ENCODE results near the gene ACTRT2.

The ACTRT2 gene

DNA sequence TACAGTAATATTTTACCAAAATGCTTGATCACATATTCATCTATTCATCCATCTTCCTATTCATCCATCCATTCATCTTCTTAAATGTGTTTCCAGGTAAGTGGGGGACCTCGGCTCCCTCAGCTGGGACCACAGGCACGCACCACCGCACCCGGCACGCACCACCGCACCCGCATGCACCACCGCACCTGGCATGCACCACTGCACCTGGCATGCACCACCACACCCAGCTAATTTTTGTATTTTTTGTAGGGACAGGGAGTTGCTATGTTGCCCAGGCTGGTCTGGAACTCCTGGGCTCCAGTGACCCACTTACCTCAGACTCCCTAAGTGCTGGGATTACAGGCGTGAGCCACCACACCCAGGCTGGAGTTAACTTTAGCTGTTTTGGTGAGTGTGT, 21.2 kb downstream of the ACTRT2 start:
- TF ChIP-seq ZFX (IDR thresholded peaks at IDR 0.05), result no peak
- TF ChIP-seq, protein P1, sequence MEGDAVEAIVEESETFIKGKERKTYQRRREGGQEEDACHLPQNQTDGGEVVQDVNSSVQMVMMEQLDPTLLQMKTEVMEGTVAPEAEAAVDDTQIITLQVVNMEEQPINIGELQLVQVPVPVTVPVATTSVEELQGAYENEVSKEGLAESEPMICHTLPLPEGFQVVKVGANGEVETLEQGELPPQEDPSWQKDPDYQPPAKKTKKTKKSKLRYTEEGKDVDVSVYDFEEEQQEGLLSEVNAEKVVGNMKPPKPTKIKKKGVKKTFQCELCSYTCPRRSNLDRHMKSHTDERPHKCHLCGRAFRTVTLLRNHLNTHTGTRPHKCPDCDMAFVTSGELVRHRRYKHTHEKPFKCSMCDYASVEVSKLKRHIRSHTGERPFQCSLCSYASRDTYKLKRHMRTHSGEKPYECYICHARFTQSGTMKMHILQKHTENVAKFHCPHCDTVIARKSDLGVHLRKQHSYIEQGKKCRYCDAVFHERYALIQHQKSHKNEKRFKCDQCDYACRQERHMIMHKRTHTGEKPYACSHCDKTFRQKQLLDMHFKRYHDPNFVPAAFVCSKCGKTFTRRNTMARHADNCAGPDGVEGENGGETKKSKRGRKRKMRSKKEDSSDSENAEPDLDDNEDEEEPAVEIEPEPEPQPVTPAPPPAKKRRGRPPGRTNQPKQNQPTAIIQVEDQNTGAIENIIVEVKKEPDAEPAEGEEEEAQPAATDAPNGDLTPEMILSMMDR (conservative IDR thresholded peaks at IDR 0.05), result no peak
- H3K27ac ChIP-seq, result no peak overlapping the region

DNA sequence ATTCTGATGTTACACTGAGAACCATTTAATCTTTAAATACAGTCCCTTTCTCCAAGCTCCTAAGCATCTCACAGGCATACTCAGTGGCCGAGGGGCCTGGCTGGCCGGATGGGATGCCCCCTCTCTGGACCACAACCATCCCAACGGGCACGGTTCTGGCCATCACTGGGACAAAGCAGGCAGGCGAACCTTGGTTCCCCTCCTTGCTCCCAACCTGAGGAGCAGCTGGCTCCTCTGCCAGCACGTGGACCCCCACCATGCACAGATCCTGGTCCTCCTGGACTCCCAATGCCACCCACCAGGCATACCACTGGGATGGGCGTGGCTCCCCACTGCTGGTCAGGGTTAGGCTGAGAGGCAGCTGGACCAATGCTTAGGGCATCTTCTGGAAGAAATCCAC, 27.9 kb downstream of the ACTRT2 start:
- TF ChIP-seq ZFX (IDR thresholded peaks at IDR 0.05), result no peak
- TF ChIP-seq, protein P1 (conservative IDR thresholded peaks at IDR 0.05), result no peak
- H3K27ac ChIP-seq, result no peak overlapping the region

DNA sequence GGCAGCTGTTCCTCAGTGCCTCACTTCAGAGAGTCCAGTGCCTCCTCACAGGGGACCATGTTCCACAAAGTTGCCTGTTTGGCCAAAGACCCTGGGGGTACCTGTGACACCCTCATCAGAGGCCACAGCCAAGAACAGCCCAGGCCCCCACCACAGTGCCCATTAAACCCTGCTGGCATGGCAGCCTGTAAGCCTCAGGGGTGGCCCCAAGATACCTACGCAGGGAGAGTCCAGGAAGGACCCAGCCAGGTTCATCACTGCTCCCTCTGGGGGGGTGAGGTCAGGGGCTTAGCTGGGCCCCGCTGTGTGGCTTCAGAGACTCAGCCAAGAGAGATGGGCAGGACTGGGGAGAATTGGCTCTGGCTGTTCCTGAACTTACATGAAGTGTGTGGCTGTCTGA, 28.6 kb downstream of the ACTRT2 start:
- TF ChIP-seq, protein P1 (conservative IDR thresholded peaks at IDR 0.05), result no peak
- TF ChIP-seq ZFX (IDR thresholded peaks at IDR 0.05), result no peak
- H3K27ac ChIP-seq, result no peak overlapping the region

DNA sequence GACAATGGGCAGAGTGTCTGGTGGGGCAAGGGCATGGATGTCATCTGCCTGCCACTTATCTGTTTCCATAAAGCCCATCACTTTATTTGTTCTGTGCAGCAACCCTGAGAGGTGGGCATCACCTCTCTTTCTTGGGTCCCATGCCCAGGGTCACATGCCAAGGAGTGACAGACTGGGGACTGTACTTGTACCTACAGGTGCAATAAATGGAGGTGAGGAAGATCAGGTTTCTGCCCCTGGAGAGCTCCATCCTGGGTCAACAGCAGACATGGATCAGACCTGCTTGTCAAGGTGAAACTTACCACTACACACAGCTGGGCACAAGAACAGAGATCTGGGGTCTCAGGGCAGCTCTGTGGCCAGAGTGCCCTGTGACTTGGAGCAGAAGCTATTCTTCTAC, 29.3 kb downstream of the ACTRT2 start:
- no peak for TF ChIP-seq ZFX (IDR thresholded peaks at IDR 0.05)
- TF ChIP-seq, protein P1 (conservative IDR thresholded peaks at IDR 0.05), result no peak

DNA sequence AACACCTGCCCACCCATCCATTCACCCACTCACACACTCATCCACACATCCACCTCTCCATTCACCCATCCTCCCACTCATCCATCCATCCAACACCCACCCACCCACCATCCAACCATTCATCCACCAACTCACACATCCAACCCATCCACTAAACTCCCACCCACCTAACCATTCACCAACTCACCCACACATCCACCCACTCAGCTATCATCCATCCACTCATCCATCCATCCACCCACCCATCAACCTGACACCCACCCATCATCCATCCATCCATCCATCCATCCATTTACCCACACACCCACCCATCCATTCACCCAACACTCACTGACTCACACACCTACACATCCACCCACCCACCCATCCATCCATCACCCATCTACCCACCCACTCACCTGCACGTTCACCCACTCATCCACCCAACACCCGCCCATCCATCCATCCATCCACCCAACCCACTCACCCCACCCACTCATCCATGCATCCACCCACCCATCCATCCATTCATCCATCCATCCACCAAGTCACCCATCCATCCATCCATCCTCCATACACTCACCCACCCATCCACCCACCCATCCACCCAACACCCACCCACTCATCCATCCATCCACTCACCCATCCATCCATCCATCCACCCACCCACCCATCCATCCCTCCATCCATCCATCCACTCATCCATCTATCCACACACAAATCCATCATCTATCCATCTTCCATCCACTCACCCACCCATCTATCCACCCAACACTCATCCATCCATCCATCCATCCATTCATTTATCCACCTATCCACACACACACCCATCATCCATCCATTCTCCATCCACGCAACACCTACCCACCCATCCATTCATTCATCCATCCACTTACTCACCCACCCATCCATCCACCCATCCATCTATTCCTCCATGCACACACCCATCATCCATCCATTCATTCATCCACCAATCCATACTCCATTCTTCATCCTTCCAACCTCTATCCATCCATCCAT, 30.3 kb downstream of the ACTRT2 start:
- TF ChIP-seq, protein P1 (conservative IDR thresholded peaks at IDR 0.05), result no peak
- TF ChIP-seq ZFX (IDR thresholded peaks at IDR 0.05), result no peak

More for the DNA sequence above, 29.3 kb downstream of the ACTRT2 start:
- H3K27ac ChIP-seq, result no peak overlapping the region

DNA sequence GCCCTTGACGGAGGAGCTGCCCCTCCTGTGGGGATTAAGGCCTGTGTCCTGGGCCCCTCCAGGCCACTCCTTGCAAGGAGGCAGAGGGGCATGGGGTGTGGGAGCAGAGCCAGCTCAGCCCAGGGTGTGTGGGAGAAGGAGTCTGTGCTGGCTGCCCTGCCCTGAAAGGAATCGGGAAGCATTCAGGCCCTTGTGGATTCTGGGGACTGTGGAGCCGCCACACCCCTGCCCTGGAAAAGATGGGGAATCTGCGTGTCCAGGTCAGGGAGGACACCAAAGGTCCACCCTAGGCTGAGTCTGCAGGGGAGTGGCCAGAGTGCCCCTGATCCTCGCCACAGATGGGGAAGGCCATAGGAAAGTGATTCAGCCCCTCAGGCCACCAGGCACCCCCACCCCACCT, 31.2 kb downstream of the ACTRT2 start:
- TF ChIP-seq, protein P1 (conservative IDR thresholded peaks at IDR 0.05), result no peak
- TF ChIP-seq ZFX (IDR thresholded peaks at IDR 0.05), result no peak
- no peak overlapping the region for H3K27ac ChIP-seq

More for the DNA sequence above, 30.3 kb downstream of the ACTRT2 start:
- H3K27ac ChIP-seq, result no peak overlapping the region

DNA sequence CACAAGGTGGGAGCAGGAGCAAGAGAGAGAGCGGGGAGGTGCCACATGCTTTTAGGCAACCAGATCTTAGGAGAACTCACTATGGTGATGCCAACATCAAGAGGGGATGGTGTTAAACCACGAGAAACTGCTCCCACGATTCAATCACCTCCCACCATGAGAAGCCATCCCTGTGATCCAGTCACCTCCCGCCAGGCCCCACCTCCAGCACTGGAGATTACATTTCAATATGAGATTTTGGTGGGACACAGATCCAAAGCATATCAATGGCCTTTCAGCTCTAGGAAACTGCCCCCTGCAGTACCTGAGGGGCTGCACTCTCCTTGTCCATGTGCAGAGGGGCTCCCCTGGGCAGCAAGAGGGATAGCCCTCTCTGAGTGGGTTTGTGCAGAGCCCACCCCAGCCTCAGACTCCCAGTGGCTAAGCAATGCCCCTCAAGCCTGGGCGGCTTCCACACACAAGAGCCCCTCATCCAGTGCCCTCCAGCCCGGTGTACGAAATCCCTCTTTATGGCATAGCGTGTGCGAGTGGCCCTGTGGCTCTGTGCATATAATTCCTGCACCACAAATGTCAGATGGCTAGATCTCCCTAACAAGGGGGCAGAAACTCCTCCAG, 32.2 kb downstream of the ACTRT2 start:
- no peak for TF ChIP-seq ZFX (IDR thresholded peaks at IDR 0.05)
- TF ChIP-seq, protein P1 (conservative IDR thresholded peaks at IDR 0.05), result no peak
- H3K27ac ChIP-seq, result no peak overlapping the region

Measured in C4-2B (cell line).